GM18526 (cell line): Measurements from ENCODE around the gene OPN5.

ENCODE experiments used
- POLR2A ChIP-seq: IDR thresholded peaks from 3 replicates; pipeline ENCODE4 v1.6.1; 2011; ENCODE audit not compliant: insufficient read length; ENCODE audit errors: extremely low read depth

The OPN5 gene

DNA sequence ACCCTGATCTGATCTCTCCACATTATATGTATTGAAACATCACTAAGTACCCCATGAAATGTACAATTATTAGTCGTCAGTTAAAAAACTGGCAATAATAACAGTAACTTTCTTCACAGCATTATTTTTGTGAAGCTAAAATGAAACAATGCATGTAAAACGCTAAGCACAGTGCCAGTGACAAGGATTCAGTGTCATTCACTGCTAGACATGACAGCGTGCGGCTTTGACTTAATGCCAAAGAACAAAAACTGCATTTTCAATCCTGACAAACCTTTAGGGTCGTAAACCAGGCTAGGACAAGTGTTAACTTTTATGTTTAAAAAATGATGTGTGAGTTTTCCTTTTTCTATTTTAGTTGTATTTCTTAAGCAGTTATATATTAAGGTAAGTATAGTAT is 8.8 kb upstream of the OPN5 start:
- no peak for TF ChIP-seq POLR2A

DNA sequence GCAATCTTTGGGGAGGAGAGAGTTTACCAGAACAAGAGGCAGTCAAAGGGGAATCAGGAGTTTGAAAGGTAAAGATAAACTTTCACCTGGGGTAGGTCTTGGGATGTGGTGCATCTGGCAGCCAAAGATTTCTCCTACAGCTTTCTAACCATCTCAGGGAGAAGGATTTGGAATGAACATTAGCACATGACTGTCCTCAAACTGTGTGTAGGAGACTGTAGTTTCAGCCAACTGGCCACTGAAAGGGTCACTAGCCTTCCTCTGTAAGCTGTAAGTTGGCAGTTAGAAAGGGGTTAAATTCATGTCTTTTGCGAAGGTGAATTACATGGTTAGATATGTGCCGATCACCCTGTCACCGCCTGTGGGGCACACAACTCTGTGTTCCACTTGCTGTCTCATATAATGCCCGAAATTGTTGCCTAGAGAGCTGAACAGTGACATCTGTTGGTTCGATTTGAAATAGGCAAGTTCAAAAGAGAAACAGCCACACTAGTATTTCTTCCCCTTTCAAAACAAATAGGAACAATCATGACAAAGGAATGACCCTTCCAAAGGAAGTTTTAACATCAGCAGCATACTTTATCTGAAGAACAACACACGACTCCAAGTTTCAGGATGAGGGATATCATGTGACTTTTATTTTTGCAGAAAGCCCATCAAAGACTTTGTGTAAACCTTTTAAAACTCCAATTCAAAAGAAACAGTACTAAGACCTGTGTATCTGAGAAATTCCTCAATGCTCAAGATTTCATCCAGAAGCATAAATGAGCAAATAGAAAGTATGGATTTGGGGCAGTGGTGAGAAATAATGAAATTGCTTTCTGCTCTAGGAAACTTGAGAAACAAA is 1.1 kb upstream of the OPN5 start:
- TF ChIP-seq POLR2A: no peak

DNA sequence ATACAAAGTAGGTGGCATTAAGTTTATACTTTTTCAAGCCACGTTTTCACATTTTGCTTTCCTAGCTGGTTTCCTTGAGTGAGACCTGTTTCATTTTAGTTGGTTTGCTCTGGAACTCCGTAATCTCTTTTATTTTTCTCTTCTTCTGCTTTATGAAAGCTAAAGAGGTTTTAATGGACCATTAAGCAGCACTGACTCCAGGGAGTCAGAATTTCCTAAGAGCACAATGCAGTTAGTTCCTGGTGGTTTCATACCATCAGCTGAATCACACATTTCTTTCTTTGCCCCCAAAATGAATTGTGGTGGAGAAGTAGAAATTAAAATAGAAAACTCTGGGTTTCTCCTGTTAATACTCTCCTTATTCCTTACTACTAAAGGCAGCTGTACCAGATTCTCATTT is 3.4 kb downstream of the OPN5 start:
- no peak for TF ChIP-seq POLR2A

DNA sequence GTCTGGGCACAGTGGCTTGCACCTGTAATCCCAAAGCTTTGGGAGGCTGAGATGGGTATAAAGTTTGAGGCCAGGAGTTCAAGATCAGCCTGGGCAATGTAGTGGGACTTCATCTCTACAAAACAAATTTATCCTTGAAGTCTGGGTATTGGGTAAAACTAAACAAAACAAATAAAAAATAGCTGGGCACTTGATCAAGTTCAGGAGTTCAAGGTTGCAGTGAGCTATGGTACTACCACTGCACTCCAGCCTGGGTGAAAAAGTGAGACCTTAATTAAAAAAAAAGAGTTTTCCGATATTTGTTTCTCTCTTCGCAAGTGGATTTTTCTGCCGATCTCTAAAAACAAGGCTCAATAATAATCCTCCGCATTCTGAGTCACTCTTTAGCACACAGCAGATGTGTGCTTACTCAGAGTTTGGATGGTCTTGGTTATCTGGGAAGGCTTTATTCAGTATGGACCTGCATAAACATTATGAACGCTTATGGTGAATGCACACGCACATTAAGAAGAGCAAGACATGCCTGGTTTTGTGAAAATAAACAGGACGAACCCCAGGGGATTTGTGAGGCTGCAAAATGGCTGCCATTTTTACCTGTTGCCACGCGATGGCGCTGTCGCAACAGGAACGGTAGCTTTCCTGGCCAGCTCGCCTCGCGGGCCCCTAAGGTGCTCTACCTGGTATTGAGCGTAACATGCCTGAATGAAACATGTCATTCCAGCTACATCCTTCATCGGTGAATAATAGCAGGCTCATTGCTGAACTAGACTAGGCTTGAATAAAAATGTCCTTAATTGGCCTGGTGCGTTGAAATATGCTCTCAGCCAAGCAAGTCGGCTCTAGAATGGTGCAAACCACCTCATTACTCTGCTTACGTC is 6.0 kb downstream of the OPN5 start:
- no peak for TF ChIP-seq POLR2A

DNA sequence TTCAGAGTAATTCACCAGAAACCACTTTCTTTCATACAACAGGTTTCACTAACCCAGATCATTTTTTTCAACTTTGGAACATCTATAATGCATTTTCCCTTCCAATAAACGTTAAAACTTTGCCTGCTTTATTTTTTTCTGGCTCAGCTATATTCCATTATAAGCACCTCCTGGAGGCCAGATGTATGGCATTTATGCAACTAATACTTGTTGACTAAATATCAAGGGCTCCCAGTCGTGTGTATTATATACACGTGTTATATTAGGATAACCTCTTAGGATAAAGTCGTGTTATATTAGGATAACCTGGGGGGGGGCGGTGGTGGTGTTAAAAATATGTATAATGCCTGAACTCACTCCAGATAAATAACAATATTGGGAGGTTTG is 6.7 kb downstream of the OPN5 start:
- TF ChIP-seq POLR2A: no peak

DNA sequence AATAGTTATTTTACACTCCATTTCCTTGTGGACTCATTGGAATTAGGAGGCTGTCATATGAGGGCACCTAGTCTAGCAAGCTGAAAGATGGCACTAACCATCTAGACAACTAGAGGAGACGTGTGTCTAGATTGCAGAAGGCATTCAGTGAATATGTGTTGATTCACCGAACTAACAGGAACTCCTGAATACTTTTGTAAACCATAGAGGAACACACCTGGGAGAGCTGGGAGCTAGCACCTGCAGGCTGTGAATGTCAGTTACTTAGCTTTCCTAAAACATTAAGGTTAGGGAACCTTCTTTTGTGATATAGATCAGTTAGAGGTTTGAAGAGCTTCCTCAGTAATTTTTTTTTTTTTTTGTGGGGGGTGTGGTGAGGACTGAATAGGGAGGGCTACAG is 7.7 kb downstream of the OPN5 start:
- no peak for TF ChIP-seq POLR2A

DNA sequence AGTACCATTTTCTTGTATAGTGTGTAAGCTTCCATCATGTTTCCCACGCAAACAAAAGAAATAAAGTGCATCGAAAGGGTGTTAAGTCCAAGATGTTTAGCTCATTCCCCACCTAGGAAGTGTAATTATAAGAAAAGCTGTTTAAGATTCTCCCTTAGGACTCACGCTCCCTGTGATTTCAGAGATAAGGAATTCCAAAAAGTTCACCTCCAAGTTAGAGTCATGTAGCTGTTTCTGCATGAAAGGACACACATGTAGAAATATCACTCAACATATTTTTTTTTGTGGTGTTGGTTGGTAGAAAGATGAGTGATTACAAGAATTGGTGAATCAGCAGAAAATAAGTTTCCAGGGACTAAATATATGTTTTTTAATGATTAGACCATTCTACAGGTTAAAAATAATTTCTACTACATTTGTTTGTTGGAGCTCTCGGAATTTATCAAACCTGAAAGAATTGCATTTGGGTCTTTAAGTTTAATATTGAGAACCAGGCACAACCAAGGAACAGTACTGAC is 10.4 kb downstream of the OPN5 start:
- TF ChIP-seq POLR2A: no peak

DNA sequence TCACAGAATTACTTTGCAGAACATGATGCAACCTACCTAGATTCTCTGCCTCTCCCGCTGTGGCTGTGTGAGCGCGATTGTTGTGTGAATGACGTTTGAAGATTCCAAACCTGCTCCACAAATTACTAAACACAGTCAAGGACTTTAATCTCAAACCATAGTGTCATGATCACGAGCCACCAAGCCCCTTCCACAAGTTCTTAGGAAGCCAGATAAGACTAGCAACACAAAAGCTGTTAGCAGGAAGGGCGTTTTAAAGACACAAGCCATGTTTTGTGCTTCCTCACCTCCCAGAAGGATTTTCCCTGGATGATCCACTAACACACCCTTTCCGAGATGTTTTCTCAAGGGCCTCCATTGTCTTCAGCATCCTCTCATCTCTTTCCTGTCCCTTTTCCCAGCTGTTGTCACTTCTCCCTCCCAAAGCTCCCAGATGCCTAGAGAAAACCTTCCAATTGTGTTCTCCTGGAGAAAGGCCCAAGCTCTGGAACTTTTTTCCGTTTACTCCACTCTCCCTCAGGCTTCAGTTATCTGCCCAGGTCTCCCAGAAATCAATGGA is 12.8 kb downstream of the OPN5 start:
- TF ChIP-seq POLR2A: no peak

DNA sequence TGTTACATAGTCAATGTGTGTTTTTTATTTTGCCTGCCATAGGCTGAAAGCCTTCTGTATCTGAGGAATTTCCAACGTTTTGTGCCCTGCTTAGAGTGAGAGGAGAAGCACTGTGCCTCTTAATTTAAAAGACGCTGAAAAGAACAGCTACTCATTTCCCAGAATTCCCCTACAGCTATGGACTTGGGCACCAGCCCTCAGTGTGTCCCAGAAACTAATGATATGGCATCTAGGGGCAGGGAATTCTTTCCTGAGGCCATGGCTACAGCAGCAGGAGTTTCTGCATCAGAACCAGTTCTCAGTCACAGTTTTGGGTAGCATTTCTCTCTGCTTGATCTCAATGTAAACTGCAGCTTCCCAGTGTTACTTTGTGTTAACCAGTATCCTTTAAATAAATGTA is 20.2 kb downstream of the OPN5 start:
- TF ChIP-seq POLR2A: no peak

DNA sequence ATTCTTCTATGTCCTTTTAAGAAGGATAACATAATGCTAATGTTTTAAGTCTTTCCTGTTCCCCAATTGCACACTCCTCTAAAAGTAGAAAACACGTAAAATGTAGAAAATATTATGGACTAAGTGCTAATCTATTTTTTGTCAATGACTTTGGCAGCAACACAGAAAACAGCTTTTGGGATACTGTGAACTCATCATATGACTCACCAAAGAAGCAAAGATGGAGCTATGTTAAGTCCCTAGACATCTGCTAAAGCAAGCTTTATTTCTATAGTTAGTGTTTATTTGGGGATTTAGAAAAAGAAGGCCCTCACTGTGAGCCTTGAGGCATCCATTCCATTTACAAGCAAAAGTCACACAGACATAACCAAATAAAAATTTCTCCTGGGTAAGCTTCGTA is 23.0 kb downstream of the OPN5 start:
- TF ChIP-seq POLR2A: no peak

DNA sequence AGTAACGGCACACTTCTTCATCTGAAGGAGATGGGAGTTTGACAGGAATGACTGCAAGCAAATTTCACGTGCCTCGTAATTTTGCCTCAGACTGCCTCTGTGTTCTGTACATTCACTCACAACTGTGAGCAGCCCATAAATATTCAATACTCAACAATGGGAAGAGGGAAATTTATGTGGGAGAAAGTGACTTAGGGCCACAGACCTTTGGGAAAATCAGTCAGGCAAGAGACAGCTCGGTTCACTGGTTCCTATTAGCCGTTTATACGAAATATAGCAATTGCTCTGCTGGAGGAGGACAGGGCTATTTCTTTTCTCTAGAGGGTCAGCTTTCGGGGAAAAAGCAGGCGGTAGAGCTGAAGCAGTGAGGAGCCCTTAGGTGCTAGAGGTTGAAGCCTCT is 28.0 kb downstream of the OPN5 start:
- no peak for TF ChIP-seq POLR2A

DNA sequence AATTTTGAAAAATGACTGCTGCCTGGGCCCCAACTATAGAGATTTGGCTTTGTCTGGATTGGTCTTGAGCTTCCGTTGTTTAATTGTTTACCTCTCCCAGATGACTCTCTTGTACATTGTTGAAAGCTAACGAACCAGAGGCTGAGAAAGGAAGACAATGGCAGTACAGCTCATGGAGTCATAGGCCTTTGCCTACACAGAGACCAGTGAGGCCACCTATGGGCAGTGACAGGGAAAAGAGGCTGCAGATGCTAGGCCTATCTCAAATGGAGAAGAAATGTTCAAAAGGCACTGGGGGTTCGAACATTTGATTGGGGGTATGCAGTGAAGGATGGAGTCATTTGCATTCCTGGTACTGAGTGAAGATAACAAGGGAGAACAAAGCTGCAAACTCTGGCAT is 29.1 kb downstream of the OPN5 start:
- TF ChIP-seq POLR2A: no peak

DNA sequence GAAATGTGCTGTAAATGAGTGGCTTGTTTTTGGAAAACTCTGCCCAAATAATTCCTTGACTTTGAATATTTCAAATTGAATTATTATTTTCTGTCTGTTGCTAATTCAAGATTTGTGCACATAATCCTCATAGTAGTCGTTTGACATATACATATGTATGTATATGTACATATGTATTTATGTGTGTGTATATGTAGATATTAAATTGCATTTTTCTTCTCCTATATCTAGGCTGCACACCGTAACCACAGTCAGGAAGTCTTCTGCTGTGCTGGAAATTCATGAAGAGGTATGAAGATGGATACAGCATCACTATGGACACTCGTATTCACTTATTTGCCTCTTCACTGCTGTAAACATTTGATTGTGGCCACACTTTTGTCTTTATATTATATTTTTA is 29.6 kb downstream of the OPN5 start:
- TF ChIP-seq POLR2A: no peak

DNA sequence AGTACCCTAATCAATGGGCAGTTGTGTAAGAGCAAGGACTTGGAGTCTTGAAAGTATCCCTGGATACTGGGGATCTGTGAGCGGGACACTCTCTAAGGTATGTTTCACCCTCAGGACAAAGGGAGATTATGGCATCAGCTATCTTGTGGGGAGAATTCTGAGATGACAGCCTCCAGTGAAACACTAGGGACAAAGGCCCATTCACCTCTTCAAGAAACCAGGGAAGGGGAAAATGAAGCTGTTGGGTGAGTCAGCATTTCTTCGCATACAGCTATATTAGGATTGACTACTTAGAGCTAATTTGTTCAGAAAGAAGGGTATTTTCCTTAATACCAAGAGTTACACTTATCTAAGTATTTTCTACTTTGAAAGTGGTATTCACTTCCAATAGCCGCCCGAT is 35.9 kb downstream of the OPN5 start:
- TF ChIP-seq POLR2A: no peak

DNA sequence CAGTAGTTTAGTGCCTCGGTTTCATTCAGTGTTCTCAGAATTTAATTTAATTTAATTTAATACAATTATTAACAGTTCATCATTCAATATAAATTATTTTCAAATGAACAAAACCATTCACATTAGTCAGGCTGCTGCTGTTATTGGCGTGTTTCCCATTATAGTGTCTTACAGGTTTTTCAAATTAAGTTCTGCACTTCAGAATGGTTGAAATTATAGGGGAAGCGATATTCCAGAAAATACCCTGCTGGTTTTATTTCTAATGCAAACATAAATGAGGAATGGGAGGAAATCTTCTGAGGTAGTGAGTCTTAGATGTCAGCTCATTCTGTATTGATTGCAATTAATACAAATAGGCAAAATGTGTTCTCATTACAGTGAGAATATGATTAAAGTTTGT is 37.6 kb downstream of the OPN5 start:
- no peak for TF ChIP-seq POLR2A

DNA sequence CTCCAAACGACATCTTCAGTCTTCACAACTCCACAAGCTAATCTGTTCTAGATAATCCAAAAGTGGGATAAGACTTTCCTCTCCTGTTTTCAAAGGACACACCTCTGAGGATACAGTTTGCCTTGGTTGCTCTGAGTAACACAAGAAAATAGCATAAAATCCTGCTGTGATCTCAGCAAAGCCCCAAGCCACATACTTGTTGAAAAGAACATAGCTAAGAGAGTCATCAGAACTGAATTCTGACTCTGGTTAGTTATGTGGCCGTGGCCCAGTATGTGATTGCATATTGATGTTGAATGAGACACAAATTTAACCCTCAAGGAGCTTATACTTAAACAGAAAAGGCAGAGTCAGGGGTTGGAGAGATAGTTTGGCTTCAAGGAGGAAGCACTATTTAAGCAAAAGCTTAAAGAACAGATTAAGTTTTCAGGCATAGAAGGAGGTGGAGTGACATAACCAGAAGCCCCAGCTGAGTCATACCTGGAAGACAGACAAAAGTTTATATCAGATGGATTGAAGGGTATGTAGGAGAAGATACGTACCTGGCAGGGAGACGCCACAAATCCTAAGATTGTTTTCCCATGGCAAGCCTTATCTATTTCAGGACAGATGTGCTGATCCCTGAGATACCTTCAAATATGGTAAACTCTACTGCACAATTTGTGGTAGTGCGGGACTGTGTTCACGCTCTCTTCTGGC is 41.2 kb downstream of the OPN5 start:
- TF ChIP-seq POLR2A: no peak
